Measurements from ENCODE around the gene PPFIA4. TPM values are rescaled to one million over a fixed set of nuclear protein-coding genes. Genes with fewer than 3 reads are reported as not detected.

Gene PPFIA4
- polyA plus RNA-seq, 1 of the 3 experiments (the other 2 are of a cell fraction), result 4.4 TPM

- CTCF ChIA-PET, result interaction anchor here (0.8 to 16.3 kb wide), 14 partner anchors 9 to 289 kb away, joined by 3 to 454 read pairs (median 5); partner anchors contain the start of genes ADORA1 and PPFIA4
- no peak for DNase-seq
- WGBS (ENCODE audit: low lambda C conversion rate), result 88% methylated on average over 15 of the region's 15 CpGs
- Histone ChIP-seq H3K4me3 (ENCODE audit: low read depth in 2 of 2, low read length in 1 of 2) (no peak overlapping the region), H2AFZ (ENCODE audit: low read depth) (no peak overlapping the region), H3K9ac (no peak overlapping the region), H3K27me3 (ENCODE audit: insufficient read depth) (no peaks in the 10 kb centered on the region), H3K9me2 (no peaks in the 10 kb centered on the region), H4K20me1 (ENCODE audit: insufficient read depth) (0 out of 2 replicates have a peak, but pooled peaks cover 3% of the 10 kb centered on the region), H3K4me1 (ENCODE audit: control insufficient read depth in 1 of 2, insufficient read depth in 2 of 2, low read depth in 1 of 2, low read length in 1 of 2) (peaks cover 20 to 42% of the 10 kb centered on the region in 2 experiments; a peak in 3 of 4 replicates), H3K9me3 (no peaks in the 10 kb centered on the region), H3K36me3 (replicated peaks in 1 of 2; ENCODE audit: control insufficient read depth in 1 of 2, insufficient read depth in 2 of 2, low read length in 1 of 2) (no peaks in the 10 kb centered on the region), H3F3A (replicated peaks; ENCODE audit: insufficient read depth) (no peaks in the 10 kb centered on the region), H3K79me2 (ENCODE audit: insufficient read depth) (no peaks in the 10 kb centered on the region), H3K4me2 (no peak overlapping the region), H3K27ac (ENCODE audit: low read depth in 2 of 2, low read length in 1 of 2) (no peak overlapping the region; a peak in 1 of 4 replicates)
- TF ChIP-seq IRF3 (IDR thresholded peaks at IDR 0.05; ENCODE audit: low read depth, low read length) (no peak), USF1 (IDR thresholded peaks at IDR 0.05; ENCODE audit: borderline replicate concordance, low read depth) (no peak), ELF1 (IDR thresholded peaks at IDR 0.05) (no peak), RAD21 (IDR thresholded peaks at IDR 0.05; ENCODE audit: low read length) (no peak), GABPA (IDR thresholded peaks at IDR 0.05; ENCODE audit: low read depth) (no peak), SMC3 (IDR thresholded peaks at IDR 0.05; ENCODE audit: low read depth, low read length) (no peak), JUND (IDR thresholded peaks at IDR 0.05) (no peak)
- POLR2A ChIA-PET, result interaction anchor here (0.9 to 1.6 kb wide), 2 partner anchors 8 to 181 kb away, joined by 3 to 7 read pairs; no protein-coding TSS in a partner anchor
Measured at GRCh38 chr1:203035111-203036000, 9.1 kb downstream of the PPFIA4 start.

GRCh38 chr1:203036135-203036534, 9.8 kb downstream of the PPFIA4 start:
- no peaks in the 10 kb centered on the region for H3K9me2 ChIP-seq
- peak overlapping the region in 1 of 2 experiments; percentile 5; a peak in 1 of 4 replicates for H3K27ac ChIP-seq (ENCODE audit: low read depth in 2 of 2, low read length in 1 of 2)
- no peak overlapping the region for H3K9ac ChIP-seq
- H3K4me3 ChIP-seq (ENCODE audit: low read depth in 2 of 2, low read length in 1 of 2), result no peak overlapping the region
- no peak for TF ChIP-seq RAD21 (IDR thresholded peaks at IDR 0.05; ENCODE audit: low read length)
- no peak for TF ChIP-seq TCF12 (IDR thresholded peaks at IDR 0.05)
- no peak for TF ChIP-seq REST (IDR thresholded peaks at IDR 0.05; ENCODE audit: low read depth, low read length)
- no peak for TF ChIP-seq RCOR1 (IDR thresholded peaks at IDR 0.05; ENCODE audit: low read length)
- TF ChIP-seq IRF3 (IDR thresholded peaks at IDR 0.05; ENCODE audit: low read depth, low read length), result no peak
- no peak for TF ChIP-seq GABPA (IDR thresholded peaks at IDR 0.05; ENCODE audit: low read depth)
- no peak for TF ChIP-seq PBX3 (IDR thresholded peaks at IDR 0.05)
- POLR2A ChIA-PET, result interaction anchor here (0.9 to 1.6 kb wide), 2 partner anchors 9 to 180 kb away, joined by 3 to 7 read pairs; no protein-coding TSS in a partner anchor
- H3K79me2 ChIP-seq (ENCODE audit: insufficient read depth), result no peaks in the 10 kb centered on the region
- H3K4me1 ChIP-seq (ENCODE audit: control insufficient read depth in 1 of 2, insufficient read depth in 2 of 2, low read depth in 1 of 2, low read length in 1 of 2), result peaks cover 20 to 42% of the 10 kb centered on the region in 2 experiments; a peak in 3 of 4 replicates
- WGBS (ENCODE audit: low lambda C conversion rate), result 76% methylated on average over 3 of the region's 4 CpGs
- CTCF ChIA-PET, result interaction anchor here (0.9 to 16.3 kb wide), 14 partner anchors 9 to 452 kb away, joined by 3 to 454 read pairs (median 4); partner anchors contain the start of genes ADORA1 and PPFIA4
- no peaks in the 10 kb centered on the region for H3K36me3 ChIP-seq (replicated peaks in 1 of 2; ENCODE audit: control insufficient read depth in 1 of 2, insufficient read depth in 2 of 2, low read length in 1 of 2)
- no peak overlapping the region for H2AFZ ChIP-seq (ENCODE audit: low read depth)
- no peak overlapping the region for H3K4me2 ChIP-seq
- H3K27me3 ChIP-seq (ENCODE audit: insufficient read depth), result no peaks in the 10 kb centered on the region
- H4K20me1 ChIP-seq (ENCODE audit: insufficient read depth), result 0 out of 2 replicates have a peak, but pooled peaks cover 3% of the 10 kb centered on the region
- DNase-seq, result no peak
- H3F3A ChIP-seq (replicated peaks; ENCODE audit: insufficient read depth), result no peaks in the 10 kb centered on the region
- no peaks in the 10 kb centered on the region for H3K9me3 ChIP-seq
